Peyer's patch (tissue), 4 donors: Measurements from ENCODE around the gene TMEM184A.

Experiments used
- CTCF ChIP-seq, 6 experiments: fragments of 450-650 bp in 4 of 6; fragments of 200-600 bp in 2 of 6; sonication (generic) in 1 of 6; IDR thresholded peaks; one replicate each; pipeline ENCODE4 v1.5.1; 2017 to 2019; ENCODE audit warnings: antibody characterized with exemption in 6 of 6, mild to moderate bottlenecking in 3 of 6, moderate library complexity in 1 of 6
- POLR2A ChIP-seq, 2 donors: fragments of 450-650 bp; IDR thresholded peaks; one replicate each; pipeline ENCODE4 v1.5.1; 2017; ENCODE audit warnings: antibody characterized with exemption in 2 of 2, mild to moderate bottlenecking in 2 of 2, moderate library complexity in 2 of 2

- TF ChIP-seq CTCF (IDR thresholded peaks at IDR 0.05) = no peak
- TF ChIP-seq POLR2A (IDR thresholded peaks at IDR 0.05) = no peak
Measured at GRCh38 chr7:1531263-1531978, 24.6 kb downstream of the TMEM184A start.
